Progenitor cell of endocrine pancreas (in vitro differentiated cells): ENCODE data around the gene TTC19. TPM values are rescaled to one million over a fixed set of nuclear protein-coding genes. Genes with fewer than 3 reads are reported as not detected.

ENCODE experiments used
- DNase-seq: peaks from one replicate; pipeline ENCODE4 v3.0.0; 2021; ENCODE audit warnings: low spot score; ENCODE audit not compliant: unreplicated experiment
- H3K27ac Mint-ChIP-seq: 2 replicates; pipeline ENCODE4 v1.8.0; 2021; ENCODE audit warnings: mild to moderate bottlenecking, moderate library complexity, mixed read lengths
- H3K27me3 Mint-ChIP-seq: 2 replicates; pipeline ENCODE4 v1.8.0; 2021; ENCODE audit warnings: mixed read lengths
- H3K36me3 Mint-ChIP-seq: 2 replicates; pipeline ENCODE4 v1.8.0; 2022; ENCODE audit warnings: mixed read lengths; ENCODE audit not compliant: insufficient read depth
- H3K4me1 Mint-ChIP-seq: 2 replicates; pipeline ENCODE4 v1.8.0; 2021; ENCODE audit warnings: low read depth, mixed read lengths
- H3K4me3 Mint-ChIP-seq: 2 replicates; pipeline ENCODE4 v1.8.0; 2021; ENCODE audit warnings: low read depth, mild to moderate bottlenecking, moderate library complexity, mixed read lengths
- H3K9me3 Mint-ChIP-seq: 2 replicates; pipeline ENCODE4 v1.8.0; 2021; ENCODE audit warnings: low read depth, mixed read lengths
- total RNA-seq: library from RNA; stranded (reverse); gene quantifications from 2 replicates; pipeline ENCODE4 v1.2.1, GENCODE V29; 2021
- TF ChIP-seq, protein P1 (sequence below): fragments of 200-600 bp; sonication (generic); IDR thresholded peaks from one replicate; pipeline ENCODE4 v1.5.0; 2021; ENCODE audit warnings: antibody characterized with exemption, mild to moderate bottlenecking; ENCODE audit not compliant: unreplicated experiment

The TTC19 gene
- total RNA-seq, 1 donor from 2014 or later = 42.5 TPM

DNA sequence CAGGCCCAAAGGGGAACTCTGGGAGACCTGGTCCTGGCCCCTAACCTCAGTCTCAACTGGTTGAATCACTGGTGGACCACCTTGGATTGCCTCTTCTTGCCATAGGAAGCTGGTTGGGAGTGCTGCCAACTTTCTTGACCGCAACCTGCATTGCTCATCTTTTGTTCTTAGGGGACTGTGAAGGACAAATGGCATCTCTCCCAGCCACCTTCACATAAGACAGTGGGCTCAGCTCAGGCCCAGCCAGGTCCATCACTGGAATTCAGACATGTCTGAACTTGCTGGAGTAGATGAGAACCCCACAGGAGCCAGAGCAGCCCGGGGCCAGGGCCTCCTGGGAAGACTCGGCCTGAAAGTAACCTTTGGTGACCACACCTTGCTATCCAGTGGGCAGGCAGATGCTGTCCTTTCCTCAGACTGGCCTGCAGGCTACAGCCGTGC, 35.9 kb upstream of the TTC19 start:
- no peak for DNase-seq
- Mint-ChIP-seq H3K4me1 (peaks cover 14% of the 10 kb centered on the region), H3K27ac (no peak overlapping the region), H3K9me3 (no peaks in the 10 kb centered on the region), H3K36me3 (no peaks in the 10 kb centered on the region), H3K27me3 (no peaks in the 10 kb centered on the region), H3K4me3 (no peak overlapping the region)
- TF ChIP-seq, protein P1, sequence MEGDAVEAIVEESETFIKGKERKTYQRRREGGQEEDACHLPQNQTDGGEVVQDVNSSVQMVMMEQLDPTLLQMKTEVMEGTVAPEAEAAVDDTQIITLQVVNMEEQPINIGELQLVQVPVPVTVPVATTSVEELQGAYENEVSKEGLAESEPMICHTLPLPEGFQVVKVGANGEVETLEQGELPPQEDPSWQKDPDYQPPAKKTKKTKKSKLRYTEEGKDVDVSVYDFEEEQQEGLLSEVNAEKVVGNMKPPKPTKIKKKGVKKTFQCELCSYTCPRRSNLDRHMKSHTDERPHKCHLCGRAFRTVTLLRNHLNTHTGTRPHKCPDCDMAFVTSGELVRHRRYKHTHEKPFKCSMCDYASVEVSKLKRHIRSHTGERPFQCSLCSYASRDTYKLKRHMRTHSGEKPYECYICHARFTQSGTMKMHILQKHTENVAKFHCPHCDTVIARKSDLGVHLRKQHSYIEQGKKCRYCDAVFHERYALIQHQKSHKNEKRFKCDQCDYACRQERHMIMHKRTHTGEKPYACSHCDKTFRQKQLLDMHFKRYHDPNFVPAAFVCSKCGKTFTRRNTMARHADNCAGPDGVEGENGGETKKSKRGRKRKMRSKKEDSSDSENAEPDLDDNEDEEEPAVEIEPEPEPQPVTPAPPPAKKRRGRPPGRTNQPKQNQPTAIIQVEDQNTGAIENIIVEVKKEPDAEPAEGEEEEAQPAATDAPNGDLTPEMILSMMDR = no peak

DNA sequence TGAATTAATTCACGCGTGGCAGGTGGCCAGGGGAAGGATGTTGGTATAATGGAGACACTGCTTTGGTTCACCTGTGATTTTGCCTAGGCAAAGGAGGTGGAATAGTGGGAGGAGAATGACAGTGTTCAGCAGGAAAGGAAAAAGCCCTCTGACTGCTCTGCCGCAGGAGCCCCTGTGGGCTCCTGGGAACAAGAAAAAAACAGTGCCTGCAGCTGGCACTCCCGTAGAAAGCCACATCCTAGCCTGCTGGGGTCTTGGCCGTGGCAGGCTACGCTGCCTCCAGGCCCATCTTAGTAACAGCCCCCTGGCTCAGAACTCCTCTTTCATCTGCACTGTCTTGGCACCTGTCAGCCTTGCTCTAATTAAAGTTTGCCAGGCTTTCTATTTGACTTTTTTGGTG, 34.1 kb upstream of the TTC19 start:
- H3K4me3 Mint-ChIP-seq = no peak overlapping the region
- no peaks in the 10 kb centered on the region for H3K36me3 Mint-ChIP-seq
- H3K9me3 Mint-ChIP-seq = no peaks in the 10 kb centered on the region
- peaks cover 6% of the 10 kb centered on the region for H3K27me3 Mint-ChIP-seq
- H3K27ac Mint-ChIP-seq = no peak overlapping the region
- TF ChIP-seq, protein P1 = no peak
- no peak for DNase-seq
- H3K4me1 Mint-ChIP-seq = peaks cover 14% of the 10 kb centered on the region

DNA sequence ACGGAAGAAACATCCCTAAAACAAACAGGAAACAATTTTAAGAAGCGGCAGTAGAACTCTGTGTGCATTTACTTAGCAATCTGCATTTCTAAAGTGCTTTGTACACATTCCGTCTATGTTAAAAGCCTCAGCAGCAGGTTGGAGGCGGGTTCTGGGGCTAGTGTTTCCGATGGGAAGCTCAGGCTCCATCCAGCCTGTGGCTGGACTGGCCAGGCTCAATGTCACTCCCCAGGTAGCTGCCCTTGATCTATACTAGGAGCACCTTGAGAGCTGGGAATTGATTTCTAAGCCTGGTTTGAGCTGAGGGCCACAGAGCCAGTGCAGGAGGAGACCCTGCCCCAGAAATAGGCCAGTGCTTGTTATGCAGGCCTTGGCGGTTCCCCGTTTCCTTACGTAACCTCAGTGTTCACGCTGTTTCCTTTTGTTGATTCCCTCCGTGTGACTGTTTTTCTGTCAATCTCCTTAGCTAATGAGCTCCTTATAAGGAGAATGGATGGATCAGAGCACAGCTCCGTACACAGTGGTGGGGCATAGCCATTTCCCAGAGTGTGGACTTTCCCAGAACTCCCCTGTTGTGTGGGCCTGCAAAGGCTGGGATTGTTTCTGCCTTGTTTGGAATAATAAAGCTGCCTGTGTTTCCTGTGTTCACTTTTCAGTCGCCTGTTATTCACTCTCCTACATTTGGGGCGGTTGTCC, 33.3 kb upstream of the TTC19 start:
- Mint-ChIP-seq H3K27me3 (peaks cover 6% of the 10 kb centered on the region), H3K9me3 (no peaks in the 10 kb centered on the region), H3K36me3 (no peaks in the 10 kb centered on the region), H3K4me3 (peak overlapping the region; percentile 2), H3K4me1 (peaks cover 16% of the 10 kb centered on the region), H3K27ac (peak overlapping the region; percentile 85)
- DNase-seq = peak; percentile 48
- TF ChIP-seq, protein P1 = no peak

DNA sequence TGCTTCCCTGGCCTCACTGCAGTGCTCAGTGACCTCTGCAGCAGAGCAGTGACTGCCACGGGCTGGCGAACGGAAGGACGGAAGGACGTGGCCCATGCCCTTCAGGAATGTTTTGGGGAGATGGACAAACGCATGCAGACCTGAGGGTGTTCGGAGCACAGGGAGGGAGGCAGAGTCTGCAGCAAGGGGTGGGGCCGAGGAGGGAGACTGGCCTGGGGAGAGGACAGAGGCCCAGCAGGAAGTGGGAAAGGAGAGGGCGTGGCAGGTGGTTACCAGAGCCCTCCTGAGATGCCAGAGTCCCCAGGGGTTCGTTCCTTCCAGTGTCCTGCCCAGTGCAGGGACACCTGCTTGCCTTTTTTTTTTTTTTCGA, 32.8 kb upstream of the TTC19 start:
- no peaks in the 10 kb centered on the region for H3K9me3 Mint-ChIP-seq
- H3K27me3 Mint-ChIP-seq = peaks cover 6% of the 10 kb centered on the region
- DNase-seq = no peak
- no peaks in the 10 kb centered on the region for H3K36me3 Mint-ChIP-seq
- H3K4me3 Mint-ChIP-seq = peak overlapping the region; percentile 2
- TF ChIP-seq, protein P1 = no peak
- peaks cover 16% of the 10 kb centered on the region for H3K4me1 Mint-ChIP-seq
- H3K27ac Mint-ChIP-seq = peak overlapping the region; percentile 85

DNA sequence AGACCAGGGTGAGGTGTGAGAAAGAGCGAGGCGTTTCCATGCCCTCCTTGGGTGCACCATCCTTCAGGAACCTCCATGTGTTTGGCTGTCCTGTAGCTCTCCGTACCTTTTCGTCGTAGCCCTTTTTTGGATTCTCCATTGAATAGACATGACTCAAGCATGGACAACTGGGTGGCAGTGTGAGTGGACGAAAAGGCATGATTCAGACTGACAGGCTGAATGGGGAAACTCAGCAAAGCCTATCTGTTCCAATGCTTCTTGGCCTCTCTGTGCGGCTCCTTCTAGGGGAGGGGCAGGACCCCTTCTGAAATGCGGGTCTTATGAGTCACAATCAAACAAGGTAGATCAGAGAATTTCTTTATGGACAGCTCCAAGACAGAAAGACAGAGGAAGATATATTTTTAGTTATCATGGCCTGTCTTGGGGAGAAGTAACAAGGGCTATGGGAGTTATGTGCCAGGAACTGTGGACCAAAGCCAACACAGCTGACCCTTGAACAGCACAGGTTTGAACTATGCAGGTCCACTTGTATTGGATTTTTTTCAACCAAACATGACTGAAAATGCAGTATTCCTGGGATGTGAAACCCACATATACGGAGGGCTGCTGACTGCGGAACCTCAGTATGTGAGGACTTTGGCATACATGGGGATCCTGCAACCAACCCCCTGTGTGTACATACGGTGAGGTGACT, 31.8 kb upstream of the TTC19 start:
- Mint-ChIP-seq H3K27me3 (peaks cover 6% of the 10 kb centered on the region), H3K4me1 (peaks cover 16% of the 10 kb centered on the region), H3K36me3 (no peaks in the 10 kb centered on the region), H3K9me3 (no peaks in the 10 kb centered on the region), H3K4me3 (no peak overlapping the region), H3K27ac (peak overlapping the region; percentile 15)
- DNase-seq = no peak
- TF ChIP-seq, protein P1 = no peak
